HG02938 (cell line): ENCODE measurements around the gene PRIM2.
A peak's percentile ranks its signal among the peaks of the same experiment; 100 is the strongest.
"Not testable (repeated sequence)": the region's sequence is repeated elsewhere in the genome, so short reads cannot be mapped to it uniquely, and the experiment has no call there.

Experiments used
- ATAC-seq: cut with Tn5 transposase; IDR thresholded peaks from one replicate; pipeline ENCODE4 v1.9.1; 2021; ENCODE audit warnings: mild to moderate bottlenecking, moderate library complexity; ENCODE audit not compliant: unreplicated experiment

Gene PRIM2

GRCh38 chr6:57308755-57309154, 8.7 kb upstream of the PRIM2 start:
- ATAC-seq, result not testable (repeated sequence)

GRCh38 chr6:57310095-57310816, 7.2 kb upstream of the PRIM2 start:
- ATAC-seq, result not testable (repeated sequence)

DNA sequence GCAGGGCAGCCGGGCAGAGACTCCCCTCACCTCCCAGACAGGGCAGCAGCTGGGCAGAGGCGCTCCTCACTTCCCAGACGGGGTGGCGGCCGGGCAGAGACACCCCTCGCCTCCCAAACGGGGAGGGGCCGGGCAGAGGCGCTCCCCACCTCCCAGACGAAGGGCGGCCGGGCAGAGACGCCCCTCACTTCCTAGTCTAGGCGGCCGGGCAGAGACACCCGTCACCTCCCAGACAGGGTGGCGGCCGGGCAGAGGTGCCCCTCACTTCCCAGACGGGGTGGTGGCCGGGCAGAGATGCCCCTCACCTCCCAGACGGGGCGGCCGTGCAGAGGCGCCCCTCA, 6.6 kb upstream of the PRIM2 start:
- no peak for ATAC-seq

DNA sequence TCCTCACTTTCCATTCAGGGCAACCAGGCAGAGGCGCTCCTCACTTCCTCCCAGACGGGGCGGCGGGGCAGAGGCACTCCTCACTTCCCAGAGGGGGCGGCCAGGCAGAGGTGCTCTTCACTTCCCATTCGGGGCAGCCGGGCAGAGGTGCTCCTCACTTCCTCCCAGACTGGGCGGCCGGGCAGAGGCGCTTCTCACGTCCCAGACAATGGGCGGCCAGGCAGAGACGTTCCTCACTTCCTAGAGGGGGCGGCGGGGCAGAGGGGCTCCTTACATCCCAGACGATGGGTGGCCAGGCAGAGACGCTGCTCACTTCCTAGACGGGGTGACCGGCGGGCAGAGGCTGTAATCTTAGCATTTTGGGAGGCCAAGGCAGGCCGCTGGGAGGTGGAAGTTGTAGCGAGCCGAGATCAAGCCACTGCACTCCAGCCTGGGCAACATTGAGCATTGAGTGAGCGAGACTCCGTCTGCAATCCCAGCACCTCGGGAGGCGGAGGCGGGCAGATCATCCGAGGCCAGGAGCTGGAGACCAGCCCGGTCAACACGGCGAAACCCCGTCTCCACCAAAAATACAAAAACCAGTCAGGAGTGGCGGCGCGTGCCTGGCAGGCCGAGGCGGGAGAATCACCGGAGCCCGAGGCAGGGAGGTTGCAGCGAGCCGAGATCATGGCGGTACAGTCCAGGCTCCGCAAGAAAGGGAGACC, 6.0 kb upstream of the PRIM2 start:
- not testable (repeated sequence) for ATAC-seq

GRCh38 chr6:57312004-57312345, 5.5 kb upstream of the PRIM2 start:
- no peak for ATAC-seq

DNA sequence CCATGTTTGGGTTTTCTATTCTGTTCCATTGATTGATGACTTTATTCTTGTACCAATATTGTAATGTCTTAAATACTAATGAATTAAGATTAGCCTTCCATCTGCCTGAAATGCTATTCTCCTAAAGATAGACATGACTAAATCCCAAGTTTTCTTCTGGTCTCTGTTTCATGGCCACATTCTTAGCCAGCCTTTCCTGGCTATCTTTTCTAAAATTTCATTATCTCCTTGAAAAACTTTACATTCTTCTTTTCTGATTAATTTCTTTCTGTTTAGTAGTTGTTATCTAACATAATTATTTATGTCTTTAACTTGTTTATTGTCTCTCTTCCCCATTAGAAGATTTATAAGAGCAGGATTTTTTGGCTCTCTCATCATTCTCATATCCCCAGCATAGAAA, 4.4 kb upstream of the PRIM2 start:
- ATAC-seq, result no peak

- ATAC-seq, result no peak
Measured at GRCh38 chr6:57313711-57314471, 3.5 kb upstream of the PRIM2 start.

DNA sequence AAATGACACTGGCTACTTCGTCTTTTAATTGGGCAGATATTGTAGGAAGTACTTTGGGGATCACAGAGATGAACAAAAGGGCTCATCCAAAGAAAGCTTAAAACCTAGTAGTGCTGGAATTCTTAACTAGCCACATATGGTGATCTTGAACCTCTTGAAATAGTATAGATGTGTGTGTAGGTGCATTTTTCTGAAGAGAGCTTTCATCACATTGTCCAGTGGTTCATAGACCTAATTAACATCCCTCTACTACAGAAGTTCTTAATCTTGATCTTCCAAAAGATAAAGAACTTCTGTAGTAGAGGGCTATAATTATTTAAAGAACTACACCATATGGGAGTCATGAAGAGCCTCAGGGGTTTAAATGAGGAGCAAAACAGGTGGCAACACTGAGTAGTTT, 2.3 kb upstream of the PRIM2 start:
- no peak for ATAC-seq

GRCh38 chr6:57315851-57316250, 1.6 kb upstream of the PRIM2 start:
- ATAC-seq, result no peak

DNA sequence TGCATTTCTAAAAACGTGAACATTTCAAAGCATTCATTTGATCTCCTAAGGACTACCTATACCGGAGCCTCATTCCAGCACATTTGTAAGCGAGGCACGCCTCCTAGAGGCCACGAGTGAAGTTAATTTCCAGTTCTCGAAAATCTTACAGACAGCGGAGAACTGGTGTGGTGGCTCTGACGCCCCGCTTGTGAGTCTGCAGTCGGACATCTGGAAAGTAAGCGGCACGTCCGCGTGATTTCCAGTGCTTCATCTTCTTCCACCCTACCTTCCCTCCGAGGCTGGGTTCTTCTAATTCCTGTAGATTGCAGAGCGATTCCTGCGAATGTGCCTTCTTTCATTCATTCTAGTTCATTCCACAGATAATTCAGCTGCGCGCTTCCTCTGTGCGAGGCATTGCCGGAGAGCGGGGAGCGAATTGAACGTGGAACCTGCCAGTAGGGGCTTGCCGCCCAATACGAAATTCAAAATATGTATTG, 810 bp upstream of the PRIM2 start:
- ATAC-seq, result peak; percentile 95

DNA sequence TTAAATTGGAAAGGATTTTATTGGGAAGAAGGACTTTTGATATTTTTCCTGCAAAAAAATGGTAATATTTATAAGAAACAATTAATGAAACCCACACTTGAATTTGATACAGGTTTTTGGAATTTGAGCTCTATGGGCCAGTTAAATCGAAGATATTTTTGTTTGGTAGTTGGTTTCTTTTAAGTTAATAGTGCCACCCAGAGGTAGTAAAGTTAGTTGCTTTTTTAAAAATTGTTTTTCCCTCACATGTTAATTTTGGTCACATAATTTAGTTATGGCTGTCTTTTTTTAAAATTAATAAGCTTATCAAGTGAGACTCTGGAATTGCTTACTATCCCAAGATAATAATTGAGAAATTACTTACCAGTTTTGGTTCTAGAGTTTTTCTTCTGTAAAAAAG, 7.1 kb downstream of the PRIM2 start:
- ATAC-seq, result no peak

- ATAC-seq, result no peak
Measured at GRCh38 chr6:57327311-57327710, 9.9 kb downstream of the PRIM2 start.

- no peak for ATAC-seq
Measured at GRCh38 chr6:57328074-57328473, 10.6 kb downstream of the PRIM2 start.

GRCh38 chr6:57329933-57330332, 12.5 kb downstream of the PRIM2 start:
- ATAC-seq, result no peak

GRCh38 chr6:57342148-57342669, 24.8 kb downstream of the PRIM2 start:
- no peak for ATAC-seq

- not testable (repeated sequence) for ATAC-seq
Measured at GRCh38 chr6:57343342-57343741, 25.9 kb downstream of the PRIM2 start.

DNA sequence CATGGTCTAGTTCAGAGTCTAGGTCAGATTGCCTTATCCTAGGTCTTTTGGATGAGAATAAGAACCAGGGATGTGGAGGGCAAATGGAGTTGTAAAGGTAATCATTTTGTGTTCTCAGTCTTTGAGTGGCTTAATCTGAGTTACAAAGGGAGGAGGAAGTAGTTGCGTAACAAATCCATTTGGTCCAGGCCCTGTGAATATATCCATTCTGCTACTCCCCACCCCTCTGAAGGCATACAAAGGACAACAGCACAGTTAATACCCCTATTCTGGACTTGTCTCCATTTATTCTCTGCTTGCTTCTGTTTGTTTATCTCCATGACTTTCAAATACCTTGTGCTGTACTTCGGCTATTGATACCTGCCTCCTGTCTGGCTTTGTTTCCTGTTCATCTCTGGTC, 29.3 kb downstream of the PRIM2 start:
- not testable (repeated sequence) for ATAC-seq

- ATAC-seq, result not testable (repeated sequence)
Measured at GRCh38 chr6:57347597-57347996, 30.2 kb downstream of the PRIM2 start.

- ATAC-seq, result not testable (repeated sequence)
Measured at GRCh38 chr6:57350443-57350842, 33.0 kb downstream of the PRIM2 start.

GRCh38 chr6:57352596-57352995, 35.2 kb downstream of the PRIM2 start:
- not testable (repeated sequence) for ATAC-seq

DNA sequence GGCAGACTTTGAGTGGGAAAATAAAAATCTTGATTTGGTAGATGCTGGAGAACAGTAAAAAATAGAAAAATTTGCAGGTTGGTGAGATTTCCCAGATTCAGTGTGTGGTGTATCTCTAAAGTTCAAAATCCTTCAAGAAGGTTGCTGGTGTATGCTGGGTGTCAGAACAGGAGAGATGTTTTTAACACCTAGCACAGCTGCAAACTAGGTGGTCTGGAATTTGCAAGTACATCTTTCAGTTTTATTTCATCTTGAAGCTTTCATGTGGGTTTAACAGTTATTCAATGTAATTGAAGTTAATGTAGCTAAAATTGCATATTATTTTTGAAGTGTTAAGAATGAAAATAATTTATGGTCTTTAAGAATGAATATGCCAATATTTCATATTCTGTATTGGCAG, 40.9 kb downstream of the PRIM2 start:
- ATAC-seq, result not testable (repeated sequence)

DNA sequence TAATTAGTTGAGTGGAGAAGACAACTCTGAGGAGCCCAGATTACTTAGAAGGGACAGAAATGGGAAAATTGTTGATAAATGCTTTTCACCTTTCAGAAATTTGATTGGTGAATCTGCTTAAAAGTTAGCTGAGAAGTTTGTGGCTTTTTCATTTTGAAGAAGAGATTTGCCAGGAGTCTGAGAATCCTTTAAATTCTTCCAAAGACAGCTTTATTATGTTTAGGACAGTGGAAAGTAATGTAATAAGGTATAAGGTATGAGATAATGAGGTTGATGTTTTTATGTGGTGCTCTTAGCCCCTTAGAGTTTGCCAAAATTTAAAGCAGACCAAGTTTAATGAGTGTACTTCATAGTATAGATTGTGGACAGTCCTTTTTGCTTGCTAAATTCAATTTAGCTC, 42.3 kb downstream of the PRIM2 start:
- not testable (repeated sequence) for ATAC-seq
